Measurements from ENCODE around the gene ATP1B1.

- TF ChIP-seq, protein P1, sequence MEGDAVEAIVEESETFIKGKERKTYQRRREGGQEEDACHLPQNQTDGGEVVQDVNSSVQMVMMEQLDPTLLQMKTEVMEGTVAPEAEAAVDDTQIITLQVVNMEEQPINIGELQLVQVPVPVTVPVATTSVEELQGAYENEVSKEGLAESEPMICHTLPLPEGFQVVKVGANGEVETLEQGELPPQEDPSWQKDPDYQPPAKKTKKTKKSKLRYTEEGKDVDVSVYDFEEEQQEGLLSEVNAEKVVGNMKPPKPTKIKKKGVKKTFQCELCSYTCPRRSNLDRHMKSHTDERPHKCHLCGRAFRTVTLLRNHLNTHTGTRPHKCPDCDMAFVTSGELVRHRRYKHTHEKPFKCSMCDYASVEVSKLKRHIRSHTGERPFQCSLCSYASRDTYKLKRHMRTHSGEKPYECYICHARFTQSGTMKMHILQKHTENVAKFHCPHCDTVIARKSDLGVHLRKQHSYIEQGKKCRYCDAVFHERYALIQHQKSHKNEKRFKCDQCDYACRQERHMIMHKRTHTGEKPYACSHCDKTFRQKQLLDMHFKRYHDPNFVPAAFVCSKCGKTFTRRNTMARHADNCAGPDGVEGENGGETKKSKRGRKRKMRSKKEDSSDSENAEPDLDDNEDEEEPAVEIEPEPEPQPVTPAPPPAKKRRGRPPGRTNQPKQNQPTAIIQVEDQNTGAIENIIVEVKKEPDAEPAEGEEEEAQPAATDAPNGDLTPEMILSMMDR (IDR thresholded peaks at IDR 0.05) = no peak
- no peak for TF ChIP-seq EZH2 (IDR thresholded peaks at IDR 0.05)
- TF ChIP-seq EZH2phosphoT487 (IDR thresholded peaks at IDR 0.05) = no peak
Measured at GRCh38 chr1:169111472-169111871, 5.0 kb downstream of the ATP1B1 start.
